C4-2B (cell line): ENCODE results near the gene RRAGD.
"Not testable (repeated sequence)": the region's sequence is repeated elsewhere in the genome, so short reads cannot be mapped to it uniquely, and the experiment has no call there.

Source experiments
- H3K27ac ChIP-seq: fragments of 450-650 bp; 2 replicates; pipeline ENCODE4 v1.5.1; 2017
- CTCF ChIP-seq: fragments of 450-650 bp; conservative IDR thresholded peaks from 2 replicates; pipeline ENCODE4 v1.5.1; 2017; ENCODE audit warnings: mild to moderate bottlenecking
- ZFX ChIP-seq: fragments of 450-650 bp; IDR thresholded peaks from 2 replicates; pipeline ENCODE4 v1.6.1; 2017

The RRAGD gene

GRCh38 chr6:89400050-89400449 lies 12.0 kb downstream of the RRAGD start:
- TF ChIP-seq ZFX (no peak), CTCF (no peak)
- no peak overlapping the region for H3K27ac ChIP-seq

- H3K27ac ChIP-seq = no peak overlapping the region
- TF ChIP-seq ZFX (no peak), CTCF (no peak)
Measured at GRCh38 chr6:89398762-89399525, 13.1 kb downstream of the RRAGD start.

GRCh38 chr6:89397884-89398283 lies 14.2 kb downstream of the RRAGD start:
- not testable (repeated sequence) for H3K27ac ChIP-seq

GRCh38 chr6:89393659-89394058 lies 18.4 kb downstream of the RRAGD start:
- TF ChIP-seq ZFX (no peak), CTCF (no peak)
- no peak overlapping the region for H3K27ac ChIP-seq

GRCh38 chr6:89392823-89393222 lies 19.2 kb downstream of the RRAGD start:
- no peak overlapping the region for H3K27ac ChIP-seq
- no peak for TF ChIP-seq CTCF
- no peak for TF ChIP-seq ZFX

GRCh38 chr6:89388846-89389245 lies 23.2 kb downstream of the RRAGD start:
- TF ChIP-seq CTCF = no peak
- no peak for TF ChIP-seq ZFX
- no peak overlapping the region for H3K27ac ChIP-seq

GRCh38 chr6:89387516-89388201 lies 24.4 kb downstream of the RRAGD start:
- no peak overlapping the region for H3K27ac ChIP-seq
- TF ChIP-seq CTCF (no peak), ZFX (no peak)
